ACHN (cell line): Measurements from ENCODE around the gene HHIPL2.
"Not testable (repeated sequence)": the region's sequence is repeated elsewhere in the genome, so short reads cannot be mapped to it uniquely, and the experiment has no call there.

ENCODE experiments used
- DNase-seq: peaks from one replicate; pipeline ENCODE4 v3.0.0-alpha.2; 2015
- in situ Hi-C: cut with HindIII; loops from 2 replicates; pipeline ENCODE4 v1.10.0; 2017; ENCODE audit warnings: low sequenced_read_pairs, low pct_ligation_motif_present, low pct_unique_long_range_greater_than_20kb

The HHIPL2 gene

DNA sequence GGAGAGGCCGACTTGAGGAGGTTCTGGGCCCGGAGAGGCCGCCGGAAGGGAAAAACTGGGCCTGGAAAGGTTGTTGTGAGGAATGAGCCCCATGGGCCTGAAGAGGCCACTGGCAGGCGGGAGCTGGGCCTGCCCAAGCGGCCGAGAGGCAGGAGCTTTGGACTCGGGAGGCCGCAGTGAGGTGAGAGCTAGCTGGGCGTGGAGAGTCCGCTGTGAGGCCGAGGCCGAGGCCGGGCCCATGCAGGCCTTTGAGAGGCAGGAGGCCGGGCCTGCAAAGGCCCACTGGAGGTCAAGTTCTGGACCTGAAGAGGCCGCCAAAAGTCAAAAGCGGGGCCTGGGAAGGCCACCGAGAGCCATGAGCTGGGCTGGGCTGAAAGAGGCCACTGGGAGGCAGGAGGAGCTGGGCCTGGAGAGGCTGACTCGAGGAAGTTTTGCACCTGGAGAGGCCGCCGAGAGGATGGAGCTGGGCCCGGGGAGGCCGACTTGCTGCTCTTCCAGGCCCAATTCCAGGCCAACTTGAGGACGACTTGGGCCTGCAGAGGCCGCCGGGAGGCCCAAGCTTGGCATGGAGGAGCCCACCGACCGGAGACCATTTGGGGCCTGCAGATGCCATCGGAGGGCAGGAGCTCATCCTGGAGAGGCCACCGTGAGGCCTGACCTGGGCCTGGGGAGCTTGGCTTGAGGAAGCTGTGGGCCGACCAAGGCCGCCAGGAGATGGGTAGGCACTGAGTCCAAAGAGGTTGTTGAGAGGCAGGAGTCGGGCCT, 74.9 kb downstream of the HHIPL2 start:
- DNase-seq, in situ Hi-C loops: not testable (repeated sequence)
